NCI-H69 (cell line): ENCODE results near the gene TRAPPC2L.

Source experiments
- DNase-seq: peaks from one replicate; lab custom pipeline; 2025; lab: John Stamatoyannopoulos, UW

The TRAPPC2L gene

DNA sequence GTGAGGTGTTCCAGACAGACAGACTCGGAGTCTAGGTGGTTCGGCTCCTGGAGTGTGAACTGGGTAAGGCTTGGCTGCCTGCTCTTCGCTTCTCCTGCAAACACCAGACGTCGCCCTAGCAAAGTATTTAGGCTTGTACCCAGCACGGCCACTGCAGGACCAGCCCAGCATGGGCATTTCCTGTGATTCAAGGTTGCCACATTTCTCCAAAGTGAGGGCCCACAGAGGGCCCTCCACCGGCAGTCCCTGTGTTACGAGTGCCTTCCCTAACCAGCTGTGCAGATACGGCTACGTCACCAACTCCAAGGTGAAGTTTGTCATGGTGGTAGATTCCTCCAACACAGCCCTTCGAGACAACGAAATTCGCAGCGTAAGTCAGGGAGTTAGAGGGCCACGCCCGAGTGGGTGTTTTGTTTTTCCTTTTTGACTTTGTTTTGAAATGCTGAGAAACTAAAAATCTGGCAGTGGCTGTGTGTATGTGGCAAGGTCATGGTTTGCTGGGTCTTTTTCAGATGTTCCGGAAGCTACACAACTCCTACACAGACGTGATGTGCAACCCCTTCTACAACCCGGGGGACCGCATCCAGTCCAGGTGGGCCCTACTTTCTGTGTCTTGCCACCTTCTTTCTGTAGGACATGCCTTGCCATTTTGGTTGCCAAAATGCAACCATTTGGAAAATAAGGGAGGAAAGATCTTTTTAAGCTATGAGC, 2.6 kb downstream of the TRAPPC2L start:
- no peak for DNase-seq

- no peak for DNase-seq
Observed at GRCh38 chr16:88861359-88861758, 4.4 kb downstream of the TRAPPC2L start.

DNA sequence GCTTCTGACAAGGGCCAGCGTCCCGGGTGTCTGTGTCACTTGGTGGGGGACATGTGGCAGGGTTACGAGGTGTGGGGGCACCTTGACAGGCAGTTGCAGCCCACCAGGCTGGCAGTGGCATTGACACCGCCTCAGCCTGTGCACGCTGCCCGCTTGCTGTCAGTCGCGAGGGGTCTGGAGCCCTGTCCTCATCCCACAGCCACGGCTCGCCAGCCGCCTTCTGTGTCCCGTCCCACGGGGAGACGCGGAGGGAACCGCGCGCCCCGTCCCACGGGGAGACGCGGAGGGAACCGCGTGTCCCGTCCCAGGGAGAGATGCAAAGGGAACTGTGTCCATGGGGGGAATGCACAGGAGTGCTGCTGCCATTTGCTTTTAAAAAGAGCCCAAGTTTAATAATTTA, 6.0 kb downstream of the TRAPPC2L start:
- DNase-seq, result no peak

DNA sequence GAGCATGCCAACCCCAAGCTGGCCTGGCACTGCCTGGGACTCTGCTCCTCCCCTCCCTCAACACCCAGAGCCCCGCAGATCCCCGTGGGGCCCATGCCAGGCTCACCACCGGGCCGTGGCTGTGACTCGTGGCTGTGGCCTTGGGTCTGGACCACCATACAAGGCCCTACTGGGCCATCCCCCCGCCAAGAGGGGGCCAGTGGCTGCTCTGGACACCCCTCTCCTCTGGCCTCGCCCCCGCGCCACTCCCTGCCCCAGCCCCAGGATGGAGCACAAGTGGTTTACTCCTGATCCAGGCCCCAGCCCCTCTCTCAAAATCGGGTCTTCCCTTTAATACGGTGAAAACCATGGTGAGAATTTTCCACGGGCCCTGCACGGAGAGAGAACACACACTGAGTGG, 6.5 kb downstream of the TRAPPC2L start:
- no peak for DNase-seq

DNA sequence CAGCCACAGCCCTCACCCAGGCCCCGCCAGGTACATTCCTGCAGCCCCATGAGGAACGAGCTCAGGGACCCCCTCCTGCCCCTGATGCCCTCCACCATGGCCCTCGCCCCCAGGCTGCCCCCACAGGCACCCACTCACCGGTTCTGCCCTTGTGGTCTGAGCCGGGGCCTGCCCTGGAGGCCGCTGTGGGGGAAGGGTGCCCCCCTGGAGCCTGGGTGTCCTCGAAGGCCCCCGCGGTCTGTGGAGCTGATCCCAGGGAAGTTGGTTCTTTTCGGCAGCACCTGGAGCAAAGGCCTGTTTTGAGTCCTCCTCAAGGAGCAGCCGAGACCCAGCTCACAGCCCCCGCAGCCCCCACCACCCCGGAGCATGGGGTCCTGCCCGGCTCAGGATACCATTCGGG, 7.2 kb downstream of the TRAPPC2L start:
- DNase-seq, result no peak

GRCh38 chr16:88864521-88864920, 7.6 kb downstream of the TRAPPC2L start:
- DNase-seq, result no peak

- no peak for DNase-seq
Observed at GRCh38 chr16:88865310-88865709, 8.4 kb downstream of the TRAPPC2L start.

GRCh38 chr16:88865742-88866141, 8.8 kb downstream of the TRAPPC2L start:
- no peak for DNase-seq

GRCh38 chr16:88866151-88866920, 9.4 kb downstream of the TRAPPC2L start, which contains the start of gene PABPN1L:
Gene PABPN1L (minus strand): TSS chr16:88866660. CDS start chr16:88866606, 54 bp downstream.
- peak; percentile 63 for DNase-seq

GRCh38 chr16:88867581-88868246, 10.8 kb downstream of the TRAPPC2L start:
- peak; percentile 13 for DNase-seq

GRCh38 chr16:88868974-88869672, 12.2 kb downstream of the TRAPPC2L start:
- no peak for DNase-seq

DNA sequence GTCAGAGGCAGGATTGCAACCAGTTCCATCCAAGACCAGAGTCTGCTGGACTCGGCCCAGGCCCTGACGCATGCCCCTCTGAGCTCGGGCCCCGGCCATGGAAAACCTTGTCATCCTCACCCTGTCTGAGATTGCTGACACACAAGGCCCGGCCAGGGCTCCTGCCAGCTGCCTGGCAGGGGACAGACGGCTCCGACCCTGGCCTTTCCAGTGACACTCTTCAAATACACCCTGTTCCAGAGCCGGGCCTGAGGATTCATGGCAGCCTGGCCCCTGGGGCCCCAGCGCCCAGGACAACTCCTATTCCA, 12.7 kb downstream of the TRAPPC2L start:
- DNase-seq, result no peak

- DNase-seq, result peak; percentile 26
Observed at GRCh38 chr16:88870608-88871348, 13.9 kb downstream of the TRAPPC2L start.

GRCh38 chr16:88871349-88871702, 14.4 kb downstream of the TRAPPC2L start:
- no peak for DNase-seq

GRCh38 chr16:88871730-88872416, 14.9 kb downstream of the TRAPPC2L start:
- DNase-seq, result no peak

- no peak for DNase-seq
Observed at GRCh38 chr16:88872650-88873331, 15.9 kb downstream of the TRAPPC2L start.

GRCh38 chr16:88874938-88875599, 18.1 kb downstream of the TRAPPC2L start:
- no peak for DNase-seq

DNA sequence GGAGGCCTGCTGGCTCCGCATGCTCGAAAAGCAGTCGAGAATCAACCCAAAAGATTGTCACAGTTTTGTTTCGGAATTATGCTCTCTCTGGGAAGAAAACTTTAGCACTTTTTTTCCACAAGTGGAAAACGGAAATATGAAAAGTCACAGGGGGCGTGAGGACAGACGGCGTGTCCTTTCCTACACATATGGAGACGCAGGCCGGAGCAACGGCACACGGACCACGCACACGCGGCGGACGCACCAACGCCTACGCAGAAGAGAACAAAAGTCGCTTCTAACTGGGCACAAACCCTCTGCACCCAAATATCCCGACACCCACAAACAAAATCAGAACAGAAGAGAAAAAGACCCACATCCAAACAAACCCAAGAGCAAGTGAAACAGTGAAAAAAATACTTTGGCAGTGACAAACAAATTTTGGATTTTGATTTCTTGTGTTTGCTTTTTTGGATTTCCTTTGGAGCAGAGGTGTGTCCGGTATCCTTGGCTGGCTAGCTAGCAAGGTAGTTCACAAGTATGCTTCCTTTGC, 18.8 kb downstream of the TRAPPC2L start:
- no peak for DNase-seq

DNA sequence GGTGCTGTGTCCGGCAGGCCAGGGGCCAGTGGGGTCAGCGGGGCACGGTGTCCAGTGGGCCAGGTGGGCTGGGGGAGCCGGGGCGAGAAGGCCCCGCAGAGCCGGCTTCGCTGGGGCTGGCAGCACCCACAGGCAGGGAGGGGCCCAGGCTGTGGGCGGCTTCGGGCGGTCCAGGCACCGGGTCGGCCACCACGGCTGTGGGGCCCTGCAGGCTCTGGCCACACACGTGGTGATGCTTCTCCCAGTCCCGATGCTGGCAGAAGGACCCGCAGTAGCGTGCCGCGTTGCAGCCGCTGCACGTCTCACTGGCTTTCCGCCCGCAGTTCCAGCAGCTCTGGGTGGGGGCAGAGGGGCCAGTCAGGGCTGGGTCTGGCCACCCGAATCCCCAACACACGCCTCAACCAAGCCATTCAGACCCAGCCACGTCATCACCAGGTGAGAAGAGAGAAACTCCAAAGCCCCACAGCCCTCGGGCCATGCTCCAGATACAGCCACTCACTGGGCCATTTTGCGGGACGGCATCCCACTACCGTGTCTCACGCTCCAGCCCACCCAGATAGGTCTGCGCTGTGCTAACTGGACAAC, 20.1 kb downstream of the TRAPPC2L start:
- DNase-seq, result no peak
